SH-SY5Y (cell line): ENCODE measurements around the gene CDK6.

Experiments
- GATA2 ChIP-seq: IDR thresholded peaks from 2 replicates; pipeline ENCODE4 v1.6.1; 2011; ENCODE audit warnings: mild to moderate bottlenecking, low read depth, low read length
- GATA3 ChIP-seq: IDR thresholded peaks from 2 replicates; pipeline ENCODE4 v1.6.1; 2011; ENCODE audit warnings: low read depth, mild to moderate bottlenecking, low read length, moderate library complexity

DNA sequence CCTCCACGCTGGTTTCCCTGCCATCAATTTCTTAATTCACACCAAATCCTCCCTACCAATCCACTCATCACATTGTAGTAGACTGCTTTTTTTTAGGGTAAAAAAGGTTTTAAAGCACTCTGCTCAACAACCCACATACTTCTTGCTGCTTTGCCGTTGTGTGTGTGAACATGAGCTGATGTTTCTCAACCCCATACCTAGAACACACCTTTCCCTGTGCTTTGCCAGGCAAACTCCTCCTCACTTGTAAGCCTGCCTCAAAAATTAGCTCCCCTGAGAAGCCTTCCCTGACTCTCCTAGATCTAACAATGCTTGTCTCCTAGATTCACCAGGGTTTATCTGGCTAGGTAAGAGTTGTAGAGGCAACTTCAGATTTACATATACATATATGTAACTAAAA lies 127.2 kb downstream of the CDK6 start:
- no peak for TF ChIP-seq GATA3
- TF ChIP-seq GATA2 = no peak
